Activated CD8-positive, alpha-beta memory T cell treated with anti-CD3 and anti-CD28 coated beads for 1 hour (primary cell): ENCODE measurements around the gene NBPF10.
"Not testable (repeated sequence)": the region's sequence is repeated elsewhere in the genome, so short reads cannot be mapped to it uniquely, and the experiment has no call there.

Source experiments
- DNase-seq, 2 donors: peaks; one replicate each; pipeline ENCODE4 v3.0.0-alpha.2; 2020; ENCODE audit warnings: low read depth in 1 of 2; ENCODE audit errors: extremely low read depth in 1 of 2

NBPF10 gene, protein sequence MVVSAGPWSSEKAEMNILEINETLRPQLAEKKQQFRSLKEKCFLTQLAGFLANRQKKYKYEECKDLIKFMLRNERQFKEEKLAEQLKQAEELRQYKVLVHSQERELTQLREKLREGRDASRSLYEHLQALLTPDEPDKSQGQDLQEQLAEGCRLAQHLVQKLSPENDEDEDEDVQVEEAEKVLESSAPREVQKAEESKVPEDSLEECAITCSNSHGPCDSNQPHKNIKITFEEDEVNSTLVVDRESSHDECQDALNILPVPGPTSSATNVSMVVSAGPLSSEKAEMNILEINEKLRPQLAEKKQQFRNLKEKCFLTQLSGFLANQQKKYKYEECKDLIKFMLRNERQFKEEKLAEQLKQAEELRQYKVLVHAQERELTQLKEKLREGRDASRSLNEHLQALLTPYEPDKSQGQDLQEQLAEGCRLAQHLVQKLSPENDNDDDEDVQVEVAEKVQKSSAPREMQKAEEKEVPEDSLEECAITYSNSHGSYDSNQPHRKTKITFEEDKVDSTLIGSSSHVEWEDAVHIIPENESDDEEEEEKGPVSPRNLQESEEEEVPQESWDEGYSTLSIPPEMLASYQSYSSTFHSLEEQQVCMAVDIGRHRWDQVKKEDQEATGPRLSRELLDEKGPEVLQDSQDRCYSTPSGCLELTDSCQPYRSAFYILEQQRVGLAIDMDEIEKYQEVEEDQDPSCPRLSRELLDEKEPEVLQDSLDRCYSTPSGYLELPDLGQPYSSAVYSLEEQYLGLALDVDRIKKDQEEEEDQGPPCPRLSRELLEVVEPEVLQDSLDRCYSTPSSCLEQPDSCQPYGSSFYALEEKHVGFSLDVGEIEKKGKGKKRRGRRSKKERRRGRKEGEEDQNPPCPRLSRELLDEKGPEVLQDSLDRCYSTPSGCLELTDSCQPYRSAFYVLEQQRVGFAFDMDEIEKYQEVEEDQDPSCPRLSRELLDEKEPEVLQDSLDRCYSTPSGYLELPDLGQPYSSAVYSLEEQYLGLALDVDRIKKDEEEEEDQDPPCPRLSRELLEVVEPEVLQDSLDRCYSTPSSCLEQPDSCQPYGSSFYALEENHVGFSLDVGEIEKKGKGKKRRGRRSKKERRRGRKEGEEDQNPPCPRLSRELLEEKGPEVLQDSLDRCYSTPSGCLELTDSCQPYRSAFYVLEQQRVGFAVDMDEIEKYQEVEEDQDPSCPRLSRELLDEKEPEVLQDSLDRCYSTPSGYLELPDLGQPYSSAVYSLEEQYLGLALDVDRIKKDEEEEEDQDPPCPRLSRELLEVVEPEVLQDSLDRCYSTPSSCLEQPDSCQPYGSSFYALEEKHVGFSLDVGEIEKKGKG (N-terminal part only)

DNA sequence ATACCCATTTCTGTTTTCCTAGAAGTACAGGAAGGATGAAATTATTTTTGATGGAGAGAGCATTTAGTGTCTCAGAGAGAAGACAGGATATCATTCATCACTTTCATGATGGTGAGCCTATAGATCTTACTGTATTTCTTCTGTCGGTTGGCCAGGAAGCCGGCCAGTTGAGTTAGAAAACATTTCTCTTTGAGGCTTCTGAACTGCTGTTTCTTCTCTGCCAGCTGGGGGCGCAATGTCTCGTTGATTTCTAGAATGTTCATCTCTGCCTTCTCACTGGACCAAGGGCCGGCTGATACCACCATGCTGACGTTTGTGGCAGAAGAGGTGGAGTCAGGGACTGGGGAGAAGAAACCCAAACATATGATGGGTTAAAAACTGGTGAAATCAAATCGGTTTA lies at the start of gene NBPF10:
Gene NBPF10 (minus strand): TSS at position 340 of the 400 bp plus-strand sequence. CDS start 35 bp downstream, at position 305.
- DNase-seq, result not testable (repeated sequence)

GRCh38 chr1:146174531-146174930 lies 29.9 kb upstream of the NBPF10 start:
- DNase-seq, result not testable (repeated sequence)

- not testable (repeated sequence) for DNase-seq
Measured at GRCh38 chr1:146167740-146168139, 23.1 kb upstream of the NBPF10 start.

DNA sequence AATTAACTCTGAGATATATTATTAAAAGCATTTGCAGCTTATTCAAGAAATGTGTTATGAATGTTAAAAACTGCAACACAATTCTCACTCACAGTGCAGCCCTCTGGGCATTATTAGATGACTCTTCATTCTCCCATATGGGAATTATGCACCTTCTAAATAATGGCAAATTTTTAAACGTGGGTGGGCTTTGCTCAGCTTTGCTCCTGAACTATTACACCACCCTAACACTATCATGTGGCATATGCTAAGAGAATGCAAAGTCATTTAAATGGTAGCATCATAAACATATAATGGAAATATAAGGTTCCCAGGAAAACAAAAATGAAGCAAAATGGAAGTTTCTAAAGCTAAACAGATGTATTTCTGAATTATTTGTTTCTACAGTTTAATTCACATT lies 22.7 kb upstream of the NBPF10 start:
- DNase-seq, result not testable (repeated sequence)
